Measurements from ENCODE around the gene WDFY4.

GRCh38 chr10:48700071-48700470, 15.4 kb downstream of the WDFY4 start:
- TF ChIP-seq POLR2A (IDR thresholded peaks at IDR 0.05) (no peak), CTCF (IDR thresholded peaks at IDR 0.05) (no peak)

Data from breast epithelium (tissue), 3 donors.